ENCODE results near the gene CDH4. TPM values are rescaled to one million over a fixed set of nuclear protein-coding genes. Genes with fewer than 3 reads are reported as not detected.

CDH4 gene
- total and polyA plus RNA-seq, 8 donors = under 0.01 to 2.2 (median 0.11) TPM; not detected in 2

GRCh38 chr20:61303217-61303616 lies 51.2 kb downstream of the CDH4 start:
- H3K4me3 ChIP-seq = no peak overlapping the region
- DNase-seq = no peak
- TF ChIP-seq POLR2A (IDR thresholded peaks at IDR 0.05) = no peak
- no peak for TF ChIP-seq EP300 (IDR thresholded peaks at IDR 0.05)
- no peak for TF ChIP-seq POLR2AphosphoS5 (IDR thresholded peaks at IDR 0.05)
- no peak for TF ChIP-seq CTCF (IDR thresholded peaks at IDR 0.05)
- no peaks in the 10 kb centered on the region for H3K9me3 ChIP-seq
- 80 to 90% (median 84%) methylated on average over 4 to 8 of the region's 8 CpGs for WGBS, 5 donors
- H3K27ac ChIP-seq = no peak overlapping the region
- H3K4me1 ChIP-seq = no peaks in the 10 kb centered on the region
- H3K36me3 ChIP-seq = no peaks in the 10 kb centered on the region
- peaks cover 0 to 32% (median 0%) of the 10 kb centered on the region in 3 donors for H3K27me3 ChIP-seq
- intact Hi-C loops (cut with DNase I; ENCODE audit: low total_unique reads) = no loop called here

- 60 to 75% (median 67%) methylated on average over 12 of the region's 12 CpGs for WGBS, 5 donors
- H3K27me3 ChIP-seq = peaks cover 0 to 32% (median 0%) of the 10 kb centered on the region in 3 donors
- H3K4me1 ChIP-seq = no peaks in the 10 kb centered on the region
- intact Hi-C loops (cut with DNase I; ENCODE audit: low total_unique reads) = no loop called here
- no peak for TF ChIP-seq POLR2AphosphoS5 (IDR thresholded peaks at IDR 0.05)
- no peak for TF ChIP-seq CTCF (IDR thresholded peaks at IDR 0.05)
- no peak for TF ChIP-seq POLR2A (IDR thresholded peaks at IDR 0.05)
- TF ChIP-seq EP300 (IDR thresholded peaks at IDR 0.05) = no peak
- no peaks in the 10 kb centered on the region for H3K36me3 ChIP-seq
- H3K27ac ChIP-seq = no peak overlapping the region
- no peak for DNase-seq
- H3K4me3 ChIP-seq = no peak overlapping the region
- H3K9me3 ChIP-seq = no peaks in the 10 kb centered on the region
These were observed 51.6 kb downstream of the CDH4 start for GRCh38 chr20:61303675-61304074.

- intact Hi-C loops (cut with DNase I; ENCODE audit: low total_unique reads) = no loop called here
These were observed 52.7 kb downstream of the CDH4 start for GRCh38 chr20:61304750-61305149.

GRCh38 chr20:61306937-61307475 lies 54.9 kb downstream of the CDH4 start:
- Histone ChIP-seq H3K36me3 (no peaks in the 10 kb centered on the region), H3K4me3 (no peak overlapping the region), H3K9me3 (no peaks in the 10 kb centered on the region), H3K27ac (no peak overlapping the region), H3K27me3 (peaks cover 0 to 38% (median 0%) of the 10 kb centered on the region in 3 donors), H3K4me1 (no peaks in the 10 kb centered on the region)
- intact Hi-C loops (cut with DNase I; ENCODE audit: low total_unique reads) = no loop called here
- no peak for DNase-seq
- TF ChIP-seq CTCF (IDR thresholded peaks at IDR 0.05) (no peak), POLR2A (IDR thresholded peaks at IDR 0.05) (no peak), POLR2AphosphoS5 (IDR thresholded peaks at IDR 0.05) (no peak), EP300 (IDR thresholded peaks at IDR 0.05) (no peak)
- 78 to 83% (median 81%) methylated on average over 10 of the region's 10 CpGs for WGBS, 5 donors

More at GRCh38 chr20:61304750-61305149, 52.7 kb downstream of the CDH4 start:
- no peaks in the 10 kb centered on the region for H3K36me3 ChIP-seq
- H3K9me3 ChIP-seq = no peaks in the 10 kb centered on the region
- H3K27ac ChIP-seq = no peak overlapping the region
- peaks cover 0 to 33% (median 0%) of the 10 kb centered on the region in 3 donors for H3K27me3 ChIP-seq
- DNase-seq = no peak
- WGBS, 5 donors = 86 to 96% (median 96%) methylated on average over 8 of the region's 8 CpGs
- H3K4me3 ChIP-seq = no peak overlapping the region
- no peaks in the 10 kb centered on the region for H3K4me1 ChIP-seq
- no peak for TF ChIP-seq POLR2A (IDR thresholded peaks at IDR 0.05)
- no peak for TF ChIP-seq EP300 (IDR thresholded peaks at IDR 0.05)
- no peak for TF ChIP-seq POLR2AphosphoS5 (IDR thresholded peaks at IDR 0.05)
- TF ChIP-seq CTCF (IDR thresholded peaks at IDR 0.05) = no peak
